UCSD-AML1 (cell line): ENCODE measurements around the gene WRAP73.

Experiments
- DNase-seq: peaks from one replicate; lab custom pipeline; 2025; ENCODE audit not compliant: unreplicated experiment; lab: John Stamatoyannopoulos, UW

WRAP73 gene

DNA sequence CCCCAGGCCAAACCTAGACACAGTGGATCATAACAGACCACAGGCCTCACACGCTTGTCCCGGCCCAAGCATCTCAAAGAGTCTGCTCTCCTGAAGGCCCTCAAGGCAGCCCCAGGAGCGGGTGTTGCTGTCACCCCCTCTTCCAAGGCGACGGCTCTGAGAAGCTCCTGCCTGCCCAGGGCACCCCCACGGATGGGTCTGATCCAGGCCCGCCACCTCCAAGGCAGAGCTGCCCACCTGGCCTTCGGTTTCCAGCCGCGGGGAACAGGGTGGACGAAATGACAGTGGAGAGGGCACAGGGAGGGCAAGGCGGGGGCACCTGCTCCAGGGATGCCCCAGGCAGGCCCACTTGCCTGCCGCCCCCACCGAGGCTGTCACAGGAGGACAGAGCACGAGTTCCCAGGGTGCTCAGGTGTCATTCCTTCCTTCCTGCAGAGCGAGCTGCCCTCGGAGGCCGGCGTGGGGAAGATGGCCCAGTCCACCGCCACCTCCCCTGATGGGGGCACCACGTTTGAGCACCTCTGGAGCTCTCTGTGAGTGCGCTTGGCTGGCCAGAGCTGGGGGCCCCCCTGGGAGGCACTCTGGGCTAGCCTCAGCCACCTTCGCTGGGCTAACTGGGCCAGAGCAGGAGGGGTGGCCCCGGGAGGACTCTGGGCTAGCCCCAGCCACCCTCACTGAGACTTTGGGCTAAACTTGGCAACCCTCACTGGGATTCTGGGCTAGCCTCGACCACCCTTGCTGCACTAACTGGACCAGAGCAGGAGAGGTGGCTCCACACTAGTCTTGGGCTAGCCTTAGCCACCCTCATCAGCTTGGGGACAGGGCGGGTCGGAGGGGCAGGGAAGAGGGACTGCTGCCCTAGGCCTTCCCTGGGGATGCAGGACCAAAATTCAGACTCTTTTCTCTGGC is 32.2 kb upstream of the WRAP73 start:
- DNase-seq, result no peak

DNA sequence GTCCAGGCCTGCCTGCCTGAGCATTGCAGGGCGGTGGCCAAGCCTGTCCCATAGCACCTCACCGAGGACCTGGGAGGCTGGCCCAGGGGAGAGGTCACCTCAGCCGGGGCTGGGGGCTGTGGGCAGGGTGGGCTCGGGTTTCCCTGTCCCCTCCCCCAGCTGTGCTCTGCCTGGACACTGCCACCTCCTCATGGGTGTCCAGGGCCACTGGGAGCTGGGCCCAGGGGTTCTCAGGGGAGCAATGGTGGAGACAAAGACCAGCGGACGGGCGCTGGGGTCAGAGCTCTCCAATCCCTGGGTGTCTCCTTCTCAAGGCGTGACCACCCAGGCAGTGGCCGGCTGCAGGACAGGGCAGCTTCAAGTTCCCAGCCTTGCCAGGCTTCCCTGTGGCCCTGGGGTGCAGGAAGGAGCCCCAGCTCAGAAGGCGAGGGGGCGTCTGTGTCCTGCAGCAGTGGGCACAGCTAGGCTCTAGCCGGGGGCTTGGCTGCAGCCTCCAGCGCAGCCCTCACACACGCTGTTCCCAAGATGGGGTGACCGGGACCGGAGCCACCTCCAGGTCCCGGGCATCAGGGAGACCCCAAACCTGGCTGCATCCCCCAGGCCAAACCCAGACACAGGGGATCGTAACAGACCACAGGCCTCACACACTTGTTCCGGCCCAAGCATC is 31.5 kb upstream of the WRAP73 start:
- no peak for DNase-seq

DNA sequence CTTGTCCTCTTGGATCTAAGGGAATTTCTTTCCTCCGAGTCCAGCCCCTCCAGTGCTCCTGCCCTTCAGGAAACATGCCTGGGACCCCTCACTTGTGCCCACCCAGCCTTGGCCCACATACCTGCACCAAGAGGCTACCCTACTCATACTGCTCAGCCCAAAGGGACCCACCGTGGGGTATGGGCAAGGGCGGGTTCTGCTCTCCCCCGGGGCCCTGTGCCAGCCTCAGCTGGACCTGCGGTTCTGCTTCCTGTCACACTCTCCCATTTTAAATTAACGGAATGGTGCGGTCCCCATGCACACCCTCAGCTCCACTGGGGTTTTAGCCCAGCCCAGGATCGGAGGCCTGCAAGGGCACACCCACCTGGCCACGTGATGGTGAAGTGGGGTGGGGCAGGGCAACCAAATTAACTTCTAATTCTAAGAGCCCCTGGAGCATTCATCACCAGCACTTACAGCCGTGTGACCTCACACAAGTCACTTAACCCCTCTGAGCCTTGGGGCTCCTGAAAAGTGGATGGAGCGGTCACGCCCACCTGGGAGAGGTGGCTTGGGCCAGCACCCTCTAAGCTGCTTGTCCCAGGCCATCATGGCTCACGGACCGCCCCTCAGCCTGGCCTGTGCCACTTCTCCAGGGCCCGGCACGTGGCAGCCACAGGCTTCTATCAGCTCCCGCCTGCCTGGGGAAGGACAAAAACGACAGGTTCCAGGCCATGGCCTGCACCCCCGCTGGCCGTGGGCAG is 30.8 kb upstream of the WRAP73 start:
- no peak for DNase-seq

GRCh38 chr1:3679799-3680453 is 30.0 kb upstream of the WRAP73 start:
- no peak for DNase-seq

DNA sequence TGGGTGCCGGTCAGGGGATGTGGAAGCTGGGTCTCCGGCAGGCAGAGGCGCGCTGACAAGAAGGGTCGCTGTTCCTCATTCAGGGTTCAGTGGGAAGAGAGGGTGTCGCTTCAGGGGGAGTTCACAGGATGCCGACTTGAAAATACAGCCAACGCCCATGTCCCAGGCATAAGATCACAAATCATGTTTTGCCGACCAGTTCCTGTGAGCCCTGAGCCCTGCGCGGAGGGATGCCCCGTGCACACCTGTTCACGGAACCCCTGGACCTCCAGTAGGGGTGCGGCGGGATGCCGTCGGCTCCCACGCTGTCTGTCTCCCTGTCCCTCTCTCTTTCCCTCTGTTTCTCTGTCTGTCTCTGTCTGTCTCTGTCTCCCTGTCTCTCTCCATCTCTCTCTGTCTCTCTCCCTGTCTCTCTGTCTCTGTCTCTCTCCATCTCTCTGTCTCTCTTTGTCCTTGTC is 29.2 kb upstream of the WRAP73 start:
- no peak for DNase-seq

DNA sequence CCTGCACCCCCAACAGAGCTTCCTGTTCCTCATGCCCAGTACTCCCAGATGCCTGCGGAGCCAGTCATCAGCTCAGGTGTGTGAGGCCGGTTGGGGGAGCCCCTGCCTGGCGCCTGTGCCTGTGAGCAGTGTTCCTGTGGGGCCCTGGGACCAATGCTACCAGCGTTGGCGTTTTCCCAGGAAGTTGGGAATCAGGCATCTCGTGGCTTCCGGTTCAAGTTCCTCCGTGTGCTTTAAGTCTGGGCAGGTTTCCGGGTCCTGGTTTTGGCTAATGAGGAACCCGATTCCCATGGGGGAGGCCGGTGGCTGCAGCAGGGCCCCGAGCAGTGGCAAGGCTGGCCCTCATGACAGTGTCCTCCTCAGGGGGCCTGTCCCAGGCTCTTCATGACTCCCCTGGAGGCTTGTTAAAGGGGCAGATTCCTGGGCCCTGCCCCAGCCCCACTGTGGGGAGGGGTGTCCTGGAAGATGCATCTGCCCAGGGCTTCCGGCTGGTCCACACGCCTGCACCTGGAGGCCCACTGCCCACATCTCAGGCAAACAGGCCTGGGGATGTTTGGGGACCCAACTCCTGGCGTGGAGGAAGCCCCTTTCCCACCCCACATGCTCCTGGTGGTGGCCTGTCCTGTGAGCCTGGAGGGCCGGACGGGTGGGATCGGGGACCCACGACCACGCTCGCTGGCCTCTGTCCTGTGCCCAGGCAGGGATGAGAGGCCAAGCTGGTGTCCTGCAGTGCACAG is 28.6 kb upstream of the WRAP73 start:
- DNase-seq, result peak; percentile 64

- peak; percentile 71 for DNase-seq
Observed at GRCh38 chr1:3677484-3677883, 27.6 kb upstream of the WRAP73 start.

GRCh38 chr1:3676581-3677470 is 26.9 kb upstream of the WRAP73 start:
- peak; percentile 71 for DNase-seq

- no peak for DNase-seq
Observed at GRCh38 chr1:3675436-3675835, 25.5 kb upstream of the WRAP73 start.

DNA sequence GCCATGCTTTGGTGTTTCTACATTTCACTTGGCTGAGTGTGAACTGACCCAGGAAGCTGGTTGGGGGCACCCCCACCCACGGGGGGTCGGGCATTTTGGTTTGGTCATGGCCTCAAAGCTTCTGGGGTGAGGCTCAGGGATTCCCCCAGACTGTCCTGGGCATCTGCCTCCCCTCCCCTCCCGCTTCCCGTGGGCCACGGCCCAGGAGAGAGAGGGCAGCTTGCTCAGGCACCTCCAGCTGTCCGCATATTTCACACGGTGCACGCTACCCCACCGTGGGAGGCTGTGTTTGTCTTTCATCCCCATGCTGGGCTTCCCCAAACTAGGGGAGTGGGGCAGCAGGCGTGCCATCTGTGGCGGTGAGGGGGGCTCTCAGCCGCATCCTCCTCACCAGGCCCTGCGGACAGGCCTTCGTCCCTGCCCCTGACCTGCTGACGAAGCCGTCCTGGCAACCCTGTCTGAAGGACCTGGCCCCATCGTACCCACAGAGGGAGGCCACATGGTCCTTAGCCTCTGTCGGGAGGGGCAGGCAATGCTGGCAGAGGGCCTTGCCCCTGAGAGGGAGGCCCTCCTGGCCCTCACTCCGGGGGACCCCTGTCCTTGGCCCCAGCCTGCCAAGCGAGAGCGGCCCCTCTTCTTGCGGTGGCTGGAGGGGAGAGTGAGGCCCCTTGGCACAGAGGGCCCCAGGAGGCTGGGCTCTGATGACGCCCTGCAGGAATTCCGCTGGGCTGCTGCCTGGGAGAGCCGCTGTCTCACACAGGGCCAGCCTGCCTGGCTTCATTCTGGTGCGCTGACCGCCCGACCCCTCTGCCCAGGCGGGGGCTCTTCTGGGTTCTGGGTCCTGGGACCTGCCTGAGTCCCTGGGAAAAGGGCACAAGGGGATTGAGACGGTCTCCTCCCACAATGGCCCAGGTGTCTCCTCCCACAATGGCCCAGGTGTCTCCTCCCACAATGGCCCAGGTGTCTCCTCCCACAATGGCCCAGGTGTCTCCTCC is 24.5 kb upstream of the WRAP73 start:
- no peak for DNase-seq

GRCh38 chr1:3673381-3674099 is 23.6 kb upstream of the WRAP73 start:
- no peak for DNase-seq

- DNase-seq, result no peak
Observed at GRCh38 chr1:3672971-3673361, 23.1 kb upstream of the WRAP73 start.

DNA sequence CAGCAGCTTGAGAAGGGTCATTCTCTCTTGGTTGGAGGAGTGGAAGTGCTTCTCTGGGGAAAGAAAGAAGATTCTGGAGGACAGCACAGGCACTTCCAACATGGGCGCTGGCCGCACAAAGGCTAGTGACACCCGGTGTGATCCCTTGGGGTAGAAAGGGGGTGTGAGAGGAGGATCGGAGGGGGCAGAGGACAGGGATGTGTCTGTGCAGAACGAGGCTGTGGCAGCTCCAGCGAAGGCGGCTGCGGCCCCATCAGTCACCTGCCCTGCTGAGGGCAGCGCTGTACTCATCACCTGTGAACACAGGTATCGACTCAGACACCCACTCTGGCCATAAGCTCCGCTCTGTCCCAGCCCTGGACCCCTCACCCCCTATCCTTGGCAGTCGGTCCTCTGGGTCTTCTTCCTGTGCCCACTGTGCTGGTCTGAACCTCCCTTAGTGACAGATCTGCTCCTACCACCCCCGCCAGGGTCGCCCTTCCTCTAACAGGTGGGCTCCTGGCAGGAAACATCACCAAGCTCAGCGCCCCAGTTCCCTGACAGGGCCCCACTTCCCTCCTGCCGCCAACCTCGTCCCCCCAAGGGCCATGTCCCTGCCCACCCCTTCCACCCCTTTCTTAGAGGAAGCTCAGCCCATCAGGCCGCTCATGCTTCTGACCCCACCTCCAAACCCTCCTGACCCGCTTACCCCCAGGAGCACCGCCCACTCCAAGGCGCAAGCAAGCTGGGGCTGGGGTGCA is 22.5 kb upstream of the WRAP73 start:
- DNase-seq, result no peak

GRCh38 chr1:3671371-3672180 is 21.7 kb upstream of the WRAP73 start:
- no peak for DNase-seq

DNA sequence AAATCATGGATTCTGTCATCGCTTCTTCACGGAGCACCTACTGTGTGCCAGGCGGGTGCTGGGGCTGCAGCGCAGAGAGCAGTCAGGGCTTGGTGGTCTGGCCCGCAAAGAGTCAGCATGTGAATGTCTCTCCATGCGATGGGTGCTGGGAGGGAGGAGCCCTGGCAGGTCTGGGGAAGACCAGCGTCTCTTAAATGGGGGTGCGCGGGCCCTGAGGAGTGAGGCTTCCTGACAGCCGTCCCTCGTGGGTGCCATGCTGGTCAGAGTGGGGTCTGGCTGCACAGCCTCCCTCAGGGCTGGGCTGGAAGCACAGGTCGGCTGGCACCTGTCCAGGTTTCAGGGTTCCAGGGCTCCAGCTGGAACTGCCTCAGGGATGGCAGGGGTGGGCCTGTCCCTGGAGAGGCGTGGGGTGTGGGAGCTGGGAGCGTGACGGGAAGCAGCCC is 20.9 kb upstream of the WRAP73 start:
- no peak for DNase-seq

- no peak for DNase-seq
Observed at GRCh38 chr1:3669971-3670431, 20.1 kb upstream of the WRAP73 start.
